Mononuclear cell (primary cell): ENCODE results near the gene ADAMTS7. TPM values are rescaled to one million over a fixed set of nuclear protein-coding genes. Genes with fewer than 3 reads are reported as not detected.
"Not testable (repeated sequence)": the region's sequence is repeated elsewhere in the genome, so short reads cannot be mapped to it uniquely, and the experiment has no call there.

ENCODE experiments used
- H3K27me3 ChIP-seq: 2 replicates; pipeline ENCODE4 v1.6.0; 2011; ENCODE audit warnings: low read length, control low read depth; ENCODE audit not compliant: insufficient read depth
- H3K4me1 ChIP-seq: 2 replicates; pipeline ENCODE4 v1.5.1; 2011; ENCODE audit warnings: mild to moderate bottlenecking, low read length, control low read depth; ENCODE audit not compliant: insufficient read depth
- H3K4me3 ChIP-seq: 2 replicates; pipeline ENCODE4 v1.5.1; 2011; ENCODE audit warnings: mild to moderate bottlenecking, low read length, moderate library complexity
- H3K9me3 ChIP-seq: 2 replicates; pipeline ENCODE4 v1.5.1; 2011; ENCODE audit warnings: low read depth, mild to moderate bottlenecking, control low read depth, low read length
- total RNA-seq: library from RNA; depleted of rRNA; stranded (reverse); fragments of >200 nt; gene quantifications from one replicate; pipeline ENCODE4 v1.2.3, GENCODE V29; 2012

The ADAMTS7 gene
- total RNA-seq, 1 donor, result not detected

GRCh38 chr15:78800189-78800588, 11.1 kb downstream of the ADAMTS7 start:
- Histone ChIP-seq H3K9me3 (no peaks in the 10 kb centered on the region), H3K4me3 (no peak overlapping the region), H3K4me1 (no peaks in the 10 kb centered on the region), H3K27me3 (no peaks in the 10 kb centered on the region)

- not testable (repeated sequence) for H3K4me3 ChIP-seq, H3K9me3 ChIP-seq, H3K4me1 ChIP-seq, H3K27me3 ChIP-seq
Measured at GRCh38 chr15:78799102-78799501, 12.2 kb downstream of the ADAMTS7 start.

DNA sequence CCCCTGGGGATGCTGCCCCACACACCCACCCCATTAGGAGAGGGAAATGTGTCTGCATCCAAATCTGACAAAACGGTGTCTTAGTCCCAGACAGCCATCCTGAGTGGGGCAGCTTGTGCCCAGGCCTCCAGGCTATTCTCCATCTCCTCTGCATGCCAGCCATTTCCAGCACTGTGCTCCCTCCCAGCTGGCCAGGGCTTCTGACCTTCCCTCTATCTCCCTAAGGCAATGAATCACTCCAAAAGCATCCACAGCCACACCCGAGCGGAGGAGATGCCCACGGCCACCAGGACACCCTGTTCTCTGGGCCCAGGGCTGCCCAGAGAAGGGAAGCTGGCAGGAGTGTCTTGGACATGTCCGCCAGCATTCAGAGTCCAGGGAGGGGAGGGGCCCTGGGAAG, 12.9 kb downstream of the ADAMTS7 start:
- not testable (repeated sequence) for H3K9me3 ChIP-seq, H3K27me3 ChIP-seq, H3K4me1 ChIP-seq, H3K4me3 ChIP-seq

- Histone ChIP-seq H3K9me3 (no peaks in the 10 kb centered on the region), H3K27me3 (no peaks in the 10 kb centered on the region), H3K4me1 (no peaks in the 10 kb centered on the region), H3K4me3 (no peak overlapping the region)
Measured at GRCh38 chr15:78797951-78798350, 13.3 kb downstream of the ADAMTS7 start.

DNA sequence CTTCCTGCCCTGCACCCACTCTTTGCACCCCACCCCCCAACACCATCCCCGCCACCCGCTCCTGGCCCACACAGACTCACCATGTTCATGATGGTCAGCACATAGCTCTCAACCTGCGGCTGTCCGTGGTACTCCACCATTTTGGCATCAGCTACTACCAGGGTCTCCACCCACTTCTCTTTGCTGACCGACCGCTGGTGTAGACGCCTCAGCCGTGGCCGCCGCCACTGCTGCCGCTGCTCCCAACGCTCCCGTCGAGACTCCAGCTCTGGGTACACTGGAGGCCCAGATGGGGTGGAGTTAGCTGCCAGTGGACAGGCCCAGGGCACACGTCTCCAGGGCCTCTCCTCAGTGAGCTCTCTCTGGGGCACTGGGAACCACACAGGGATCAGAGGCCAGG, 14.8 kb downstream of the ADAMTS7 start:
- H3K9me3 ChIP-seq, result no peaks in the 10 kb centered on the region
- H3K4me3 ChIP-seq, result no peak overlapping the region
- H3K4me1 ChIP-seq, result no peaks in the 10 kb centered on the region
- no peaks in the 10 kb centered on the region for H3K27me3 ChIP-seq

DNA sequence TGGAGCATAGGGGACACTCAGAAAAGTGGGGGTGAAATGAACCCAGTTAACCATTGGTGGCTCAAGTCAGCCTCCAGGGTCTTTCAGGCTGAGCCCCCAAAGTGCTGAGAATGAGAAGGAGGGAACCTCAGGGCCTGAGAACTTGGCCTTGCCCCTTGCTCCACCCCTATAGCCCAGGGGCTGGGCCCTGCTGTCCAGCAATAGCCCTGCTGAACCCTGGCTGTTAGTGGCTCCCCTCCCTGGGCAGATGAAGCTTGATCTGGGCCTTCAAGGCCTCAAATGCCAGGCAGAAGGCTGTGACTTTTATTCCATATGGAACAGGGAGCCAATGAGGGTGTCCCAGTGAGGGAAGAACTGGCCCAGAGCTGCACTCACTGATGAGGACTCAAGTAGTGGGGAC, 16.2 kb downstream of the ADAMTS7 start:
- Histone ChIP-seq H3K4me3 (no peak overlapping the region), H3K9me3 (no peaks in the 10 kb centered on the region), H3K4me1 (no peaks in the 10 kb centered on the region), H3K27me3 (no peaks in the 10 kb centered on the region)

GRCh38 chr15:78794446-78794845, 16.8 kb downstream of the ADAMTS7 start:
- H3K9me3 ChIP-seq, H3K4me1 ChIP-seq, H3K4me3 ChIP-seq, H3K27me3 ChIP-seq: not testable (repeated sequence)

DNA sequence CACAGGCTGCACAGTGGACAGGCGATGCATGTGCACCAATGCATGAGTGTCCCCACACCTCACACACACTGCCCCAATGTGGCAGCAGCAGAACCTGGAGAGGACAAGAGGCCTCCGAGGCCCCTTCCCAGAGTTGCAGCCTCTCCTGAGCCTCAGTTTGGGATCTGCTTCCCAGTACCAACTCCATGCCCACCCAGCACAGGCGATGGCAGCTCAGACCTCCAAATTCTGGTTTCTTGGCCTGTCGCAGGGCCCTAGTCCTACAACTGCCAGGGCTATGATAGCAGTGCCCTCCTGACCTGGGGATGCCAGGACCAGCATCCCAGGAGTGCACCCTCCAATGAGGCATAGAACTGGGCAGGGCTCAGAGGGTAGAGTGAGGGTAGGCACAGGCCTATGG, 19.9 kb downstream of the ADAMTS7 start:
- no peak overlapping the region for H3K4me3 ChIP-seq
- H3K27me3 ChIP-seq, result no peaks in the 10 kb centered on the region
- H3K9me3 ChIP-seq, result no peaks in the 10 kb centered on the region
- no peaks in the 10 kb centered on the region for H3K4me1 ChIP-seq

DNA sequence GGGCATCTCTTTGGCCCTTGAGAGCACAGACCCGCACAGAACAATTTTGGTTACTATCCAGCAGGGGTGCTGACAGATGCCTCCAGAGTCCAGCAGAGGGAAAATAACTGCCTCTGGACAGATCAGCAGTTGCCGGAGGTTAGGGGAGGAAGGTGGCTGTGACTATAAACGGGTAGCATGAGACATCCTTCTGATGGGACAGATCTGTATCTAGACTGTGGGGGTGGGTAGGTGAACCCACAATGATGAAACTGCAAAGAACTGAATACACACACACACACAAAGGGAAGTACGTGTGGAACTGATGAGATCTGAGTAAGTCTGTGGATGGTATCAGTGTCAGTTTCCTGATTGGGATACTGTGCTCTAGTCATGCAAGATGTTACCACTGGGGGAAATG, 21.2 kb downstream of the ADAMTS7 start:
- H3K9me3 ChIP-seq, result no peaks in the 10 kb centered on the region
- H3K27me3 ChIP-seq, result no peaks in the 10 kb centered on the region
- no peaks in the 10 kb centered on the region for H3K4me1 ChIP-seq
- H3K4me3 ChIP-seq, result no peak overlapping the region

DNA sequence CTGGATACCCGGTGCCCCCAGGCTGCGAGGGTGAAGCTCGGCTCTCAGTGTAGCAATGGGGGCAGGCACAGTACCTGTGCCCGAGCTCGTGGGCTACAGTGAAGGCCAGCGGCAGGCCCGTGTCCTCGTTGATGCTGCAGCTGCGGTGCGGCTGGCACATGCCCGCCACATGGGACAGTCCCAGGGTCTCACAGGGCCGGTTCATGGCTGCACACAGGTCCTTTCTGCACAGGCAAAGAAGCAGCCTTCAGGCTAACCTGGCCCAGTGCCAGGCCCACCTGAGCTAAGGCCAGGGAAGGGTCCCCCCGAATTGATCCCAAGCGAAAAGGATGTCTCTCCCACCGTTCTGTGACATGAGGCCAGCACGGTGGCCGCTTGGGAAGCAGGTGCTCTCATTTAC, 21.6 kb downstream of the ADAMTS7 start:
- H3K27me3 ChIP-seq, result no peaks in the 10 kb centered on the region
- no peaks in the 10 kb centered on the region for H3K9me3 ChIP-seq
- no peaks in the 10 kb centered on the region for H3K4me1 ChIP-seq
- no peak overlapping the region for H3K4me3 ChIP-seq

- Histone ChIP-seq H3K9me3 (no peaks in the 10 kb centered on the region), H3K4me3 (no peak overlapping the region), H3K27me3 (no peaks in the 10 kb centered on the region), H3K4me1 (no peaks in the 10 kb centered on the region)
Measured at GRCh38 chr15:78788016-78788660, 23.1 kb downstream of the ADAMTS7 start.

DNA sequence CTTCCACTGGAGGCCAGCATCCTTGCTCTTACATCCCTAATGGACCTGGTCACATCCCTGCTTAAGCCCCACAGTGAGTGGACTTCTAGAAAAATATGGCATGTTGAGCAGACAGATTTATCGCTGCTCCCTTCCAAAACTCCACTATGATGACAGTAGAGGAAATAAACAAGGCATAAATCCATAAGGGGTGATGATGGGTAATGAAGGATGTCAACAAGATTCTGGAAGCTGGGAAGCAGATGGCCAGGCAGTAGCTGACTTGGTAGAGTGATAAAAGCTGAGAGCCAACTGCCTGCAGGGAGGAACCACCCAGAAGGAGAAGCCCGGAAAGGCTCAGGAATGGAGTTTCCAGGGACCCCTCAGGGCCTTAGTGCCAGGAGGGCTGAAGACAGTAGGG, 28.9 kb downstream of the ADAMTS7 start:
- not testable (repeated sequence) for H3K4me1 ChIP-seq, H3K27me3 ChIP-seq, H3K9me3 ChIP-seq

GRCh38 chr15:78781381-78781780, 29.9 kb downstream of the ADAMTS7 start:
- H3K9me3 ChIP-seq, H3K4me1 ChIP-seq, H3K4me3 ChIP-seq, H3K27me3 ChIP-seq: not testable (repeated sequence)

More for the DNA sequence above, 28.9 kb downstream of the ADAMTS7 start:
- H3K4me3 ChIP-seq, result not testable (repeated sequence)

DNA sequence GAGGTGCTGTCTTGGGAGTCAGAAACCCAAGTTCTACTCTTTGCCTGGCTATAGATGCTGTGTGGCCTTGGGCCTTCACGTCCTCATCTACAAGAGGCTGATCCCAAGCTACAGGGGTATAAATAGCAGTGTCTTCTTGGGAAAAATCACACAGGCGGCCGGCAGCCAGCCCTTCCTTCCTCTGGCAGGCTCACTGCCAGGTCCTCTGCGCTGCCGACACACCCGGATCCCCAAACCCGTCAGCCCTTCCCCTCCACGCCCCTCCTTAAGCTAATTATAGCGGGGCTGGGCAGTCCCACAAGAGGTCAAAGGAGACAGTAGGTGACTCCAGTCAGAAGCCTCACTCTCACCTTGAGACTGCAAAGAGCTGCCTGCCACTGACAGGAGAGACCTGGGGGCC, 31.3 kb downstream of the ADAMTS7 start:
- H3K4me1 ChIP-seq, H3K27me3 ChIP-seq, H3K9me3 ChIP-seq, H3K4me3 ChIP-seq: not testable (repeated sequence)

DNA sequence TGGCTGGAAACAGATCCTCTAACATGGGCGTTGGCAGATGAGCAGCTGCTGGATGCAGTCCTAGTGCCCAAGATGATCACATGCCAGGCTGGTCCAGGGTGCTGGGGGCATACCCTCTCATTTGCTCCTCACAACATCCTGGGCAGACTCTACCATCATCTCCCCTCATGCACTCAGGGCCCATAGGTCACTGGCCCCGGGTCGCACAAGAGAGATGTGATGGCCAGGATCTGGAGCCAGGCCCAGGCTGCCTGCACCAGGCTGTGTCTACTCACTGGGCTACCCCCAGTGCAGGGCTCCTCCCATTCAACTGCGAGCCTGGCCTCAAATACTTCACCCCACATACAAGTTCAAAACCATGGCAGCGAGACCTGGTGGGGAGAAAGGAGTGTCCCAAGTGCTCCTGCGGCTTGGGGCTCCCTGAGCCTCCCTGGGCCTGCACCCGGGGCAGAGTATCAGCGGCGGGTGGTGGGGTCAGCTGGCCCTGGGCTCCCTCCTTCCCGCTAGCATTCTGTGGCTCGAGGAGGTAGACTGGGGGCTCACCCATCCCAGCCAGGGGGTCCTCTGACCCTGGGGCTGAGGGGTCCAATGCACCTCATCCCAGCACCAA, 32.0 kb downstream of the ADAMTS7 start:
- H3K9me3 ChIP-seq, H3K4me1 ChIP-seq, H3K27me3 ChIP-seq, H3K4me3 ChIP-seq: not testable (repeated sequence)

DNA sequence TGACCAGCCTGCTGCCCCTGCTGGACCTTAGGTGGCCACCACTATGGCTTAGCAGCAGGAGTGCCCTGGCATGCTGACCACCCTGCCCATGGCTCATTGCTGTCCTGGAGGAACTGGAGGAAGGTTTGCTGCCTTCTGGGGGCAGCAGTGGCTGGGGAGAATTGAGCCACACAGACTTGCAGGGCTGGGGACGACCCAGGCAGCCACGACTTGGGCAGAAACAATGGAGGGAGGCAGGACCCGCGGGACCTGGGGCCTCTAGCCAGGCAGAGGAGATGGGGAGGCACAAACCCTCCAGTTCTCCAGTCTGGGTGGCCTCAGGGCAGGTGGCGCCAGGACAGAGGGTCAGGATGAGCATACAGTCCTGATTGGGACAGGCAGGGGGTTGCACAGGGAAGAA, 32.8 kb downstream of the ADAMTS7 start:
- no peaks in the 10 kb centered on the region for H3K4me1 ChIP-seq
- no peaks in the 10 kb centered on the region for H3K27me3 ChIP-seq
- no peaks in the 10 kb centered on the region for H3K9me3 ChIP-seq
- no peak overlapping the region for H3K4me3 ChIP-seq
